Measurements from ENCODE around the gene PLSCR3.

The PLSCR3 gene

DNA sequence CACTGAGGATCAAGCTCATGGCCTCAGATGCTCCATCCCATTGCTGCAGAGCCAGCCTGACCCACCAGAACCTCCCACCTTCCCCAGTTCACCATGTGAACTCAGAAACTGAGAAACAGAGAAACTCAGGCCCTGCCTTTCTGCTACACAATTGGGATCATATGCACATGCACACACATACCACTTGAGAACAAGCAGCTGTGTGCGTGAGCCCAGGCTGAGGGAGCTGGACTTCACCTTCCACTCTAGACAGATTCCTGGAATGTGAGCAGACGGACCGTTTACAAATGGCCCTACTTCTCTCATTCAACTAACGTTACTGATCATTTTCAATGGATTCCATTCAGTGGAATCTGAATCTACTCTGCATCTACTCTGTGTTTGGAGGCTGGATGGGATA, 29.4 kb upstream of the PLSCR3 start:
- H4K20me1 ChIP-seq (ENCODE audit: insufficient read depth, low read length, poor library complexity, severe bottlenecking), result no peaks in the 10 kb centered on the region
- no peaks in the 10 kb centered on the region for H3F3A ChIP-seq (ENCODE audit: low read depth)
- no peaks in the 10 kb centered on the region for H3K36me3 ChIP-seq (ENCODE audit: insufficient read depth, low read length)
- H3K9me2 ChIP-seq (replicated peaks; ENCODE audit: low read depth, low read length), result no peaks in the 10 kb centered on the region
- H2AFZ ChIP-seq (ENCODE audit: low read length), result no peak overlapping the region
- H3K4me1 ChIP-seq (ENCODE audit: insufficient read depth, low read length, poor library complexity, severe bottlenecking), result no peaks in the 10 kb centered on the region
- H3K79me2 ChIP-seq (ENCODE audit: insufficient read depth, low read length), result no peaks in the 10 kb centered on the region
- no peak overlapping the region for H3K4me2 ChIP-seq (ENCODE audit: low read depth, low read length, poor library complexity, severe bottlenecking)
- H3K4me3 ChIP-seq (ENCODE audit: low read length, poor library complexity, severe bottlenecking), result no peak overlapping the region
- H3K9me3 ChIP-seq (ENCODE audit: insufficient read depth, low read depth, low read length), result no peaks in the 10 kb centered on the region
- no peaks in the 10 kb centered on the region for H3K27me3 ChIP-seq (ENCODE audit: insufficient read depth, low read length, poor library complexity, severe bottlenecking)
- no peak for TF ChIP-seq EZH2phosphoT487 (IDR thresholded peaks at IDR 0.05; ENCODE audit: borderline replicate concordance)
- TF ChIP-seq, protein P1, sequence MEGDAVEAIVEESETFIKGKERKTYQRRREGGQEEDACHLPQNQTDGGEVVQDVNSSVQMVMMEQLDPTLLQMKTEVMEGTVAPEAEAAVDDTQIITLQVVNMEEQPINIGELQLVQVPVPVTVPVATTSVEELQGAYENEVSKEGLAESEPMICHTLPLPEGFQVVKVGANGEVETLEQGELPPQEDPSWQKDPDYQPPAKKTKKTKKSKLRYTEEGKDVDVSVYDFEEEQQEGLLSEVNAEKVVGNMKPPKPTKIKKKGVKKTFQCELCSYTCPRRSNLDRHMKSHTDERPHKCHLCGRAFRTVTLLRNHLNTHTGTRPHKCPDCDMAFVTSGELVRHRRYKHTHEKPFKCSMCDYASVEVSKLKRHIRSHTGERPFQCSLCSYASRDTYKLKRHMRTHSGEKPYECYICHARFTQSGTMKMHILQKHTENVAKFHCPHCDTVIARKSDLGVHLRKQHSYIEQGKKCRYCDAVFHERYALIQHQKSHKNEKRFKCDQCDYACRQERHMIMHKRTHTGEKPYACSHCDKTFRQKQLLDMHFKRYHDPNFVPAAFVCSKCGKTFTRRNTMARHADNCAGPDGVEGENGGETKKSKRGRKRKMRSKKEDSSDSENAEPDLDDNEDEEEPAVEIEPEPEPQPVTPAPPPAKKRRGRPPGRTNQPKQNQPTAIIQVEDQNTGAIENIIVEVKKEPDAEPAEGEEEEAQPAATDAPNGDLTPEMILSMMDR (conservative IDR thresholded peaks at IDR 0.05; ENCODE audit: low read length), result no peak
- H3K9ac ChIP-seq (ENCODE audit: low read depth, low read length, poor library complexity, severe bottlenecking), result no peak overlapping the region

DNA sequence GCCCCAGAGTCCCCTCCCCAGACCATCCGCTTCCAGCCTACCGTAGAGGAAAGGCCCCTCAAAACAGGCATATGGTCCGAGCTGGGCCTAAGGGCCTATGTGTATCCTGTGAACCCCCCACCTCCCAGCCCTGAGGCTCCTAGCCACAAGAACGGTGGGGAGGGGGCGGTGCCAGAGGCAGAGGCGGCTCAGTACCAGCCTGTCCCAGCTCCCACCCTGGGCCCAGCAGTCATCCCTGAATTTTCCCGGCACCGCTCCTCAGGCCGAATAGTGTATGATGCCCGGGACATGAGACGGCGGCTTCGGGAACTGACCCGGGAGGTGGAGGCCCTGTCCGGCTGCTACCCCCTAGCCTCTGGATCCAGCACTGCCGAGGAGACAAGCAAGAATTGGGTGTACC, 26.9 kb upstream of the PLSCR3 start:
- no peak overlapping the region for H3K9ac ChIP-seq (ENCODE audit: low read depth, low read length, poor library complexity, severe bottlenecking)
- H3K4me2 ChIP-seq (ENCODE audit: low read depth, low read length, poor library complexity, severe bottlenecking), result no peak overlapping the region
- H3K36me3 ChIP-seq (ENCODE audit: insufficient read depth, low read length), result no peaks in the 10 kb centered on the region
- H3K79me2 ChIP-seq (ENCODE audit: insufficient read depth, low read length), result no peaks in the 10 kb centered on the region
- H3K9me3 ChIP-seq (ENCODE audit: insufficient read depth, low read depth, low read length), result no peaks in the 10 kb centered on the region
- H3K4me1 ChIP-seq (ENCODE audit: insufficient read depth, low read length, poor library complexity, severe bottlenecking), result no peaks in the 10 kb centered on the region
- no peaks in the 10 kb centered on the region for H3K9me2 ChIP-seq (replicated peaks; ENCODE audit: low read depth, low read length)
- no peaks in the 10 kb centered on the region for H4K20me1 ChIP-seq (ENCODE audit: insufficient read depth, low read length, poor library complexity, severe bottlenecking)
- H3K27me3 ChIP-seq (ENCODE audit: insufficient read depth, low read length, poor library complexity, severe bottlenecking), result no peaks in the 10 kb centered on the region
- no peak overlapping the region for H2AFZ ChIP-seq (ENCODE audit: low read length)
- no peak overlapping the region for H3K4me3 ChIP-seq (ENCODE audit: low read length, poor library complexity, severe bottlenecking)
- TF ChIP-seq, protein P1 (conservative IDR thresholded peaks at IDR 0.05; ENCODE audit: low read length), result no peak
- no peak for TF ChIP-seq EZH2phosphoT487 (IDR thresholded peaks at IDR 0.05; ENCODE audit: borderline replicate concordance)
- no peaks in the 10 kb centered on the region for H3F3A ChIP-seq (ENCODE audit: low read depth)

DNA sequence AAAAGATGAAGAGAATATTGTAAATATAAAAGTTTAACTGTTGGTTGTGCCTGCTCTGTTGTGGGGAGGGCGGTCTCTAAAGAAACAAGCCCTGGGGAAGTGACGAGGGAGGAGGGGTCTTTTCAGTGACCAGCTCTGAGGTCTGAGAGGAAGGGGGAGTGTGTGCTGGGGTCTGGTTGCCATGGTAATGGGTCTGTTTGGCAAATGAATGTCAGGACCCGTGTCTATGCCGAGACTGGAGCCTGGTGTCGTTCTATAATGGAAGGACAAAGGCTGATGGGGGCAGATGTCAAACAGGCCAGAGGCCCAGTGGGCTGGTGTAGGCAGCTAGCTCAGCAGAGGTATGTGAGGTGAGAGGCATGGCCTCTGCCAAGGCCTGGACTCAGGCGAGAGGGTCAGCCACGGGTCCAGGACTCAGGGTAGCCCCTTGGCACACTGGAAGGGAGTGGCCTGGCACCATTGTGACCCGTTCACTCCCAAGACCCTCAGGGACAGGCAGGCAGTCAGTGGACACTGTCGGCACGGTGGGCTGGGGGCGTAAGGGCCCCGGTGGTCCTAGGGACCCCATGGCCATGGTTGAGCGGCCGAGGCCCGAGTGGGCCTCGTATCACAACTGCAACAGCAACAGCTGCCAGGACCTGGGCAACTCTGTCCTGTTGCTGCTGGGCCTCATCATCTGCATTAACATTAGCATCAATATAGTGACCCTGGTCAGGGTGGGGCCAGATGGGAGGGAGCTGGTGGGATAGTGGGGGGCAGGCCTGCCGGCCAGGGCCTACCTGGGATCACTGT, 25.7 kb upstream of the PLSCR3 start, which contains the start of gene SPEM1:
Gene SPEM1 (plus strand): TSS at position 506 of the 792 bp plus-strand sequence. CDS start 61 bp downstream, at position 567.
- Histone ChIP-seq H3K36me3 (ENCODE audit: insufficient read depth, low read length) (no peaks in the 10 kb centered on the region), H3K79me2 (ENCODE audit: insufficient read depth, low read length) (no peaks in the 10 kb centered on the region), H4K20me1 (ENCODE audit: insufficient read depth, low read length, poor library complexity, severe bottlenecking) (no peaks in the 10 kb centered on the region), H3K4me1 (ENCODE audit: insufficient read depth, low read length, poor library complexity, severe bottlenecking) (no peaks in the 10 kb centered on the region), H3K4me2 (ENCODE audit: low read depth, low read length, poor library complexity, severe bottlenecking) (no peak within 1 kb of the TSS), H3F3A (ENCODE audit: low read depth) (no peaks in the 10 kb centered on the region), H3K9me3 (ENCODE audit: insufficient read depth, low read depth, low read length) (no peaks in the 10 kb centered on the region), H3K9me2 (replicated peaks; ENCODE audit: low read depth, low read length) (no peaks in the 10 kb centered on the region), H3K27me3 (ENCODE audit: insufficient read depth, low read length, poor library complexity, severe bottlenecking) (no peaks in the 10 kb centered on the region), H2AFZ (ENCODE audit: low read length) (no peak within 1 kb of the TSS), H3K9ac (ENCODE audit: low read depth, low read length, poor library complexity, severe bottlenecking) (no peak within 1 kb of the TSS), H3K4me3 (ENCODE audit: low read length, poor library complexity, severe bottlenecking) (no peak within 1 kb of the TSS)
- TF ChIP-seq, protein P1 (conservative IDR thresholded peaks at IDR 0.05; ENCODE audit: low read length), result no peak
- TF ChIP-seq EZH2phosphoT487 (IDR thresholded peaks at IDR 0.05; ENCODE audit: borderline replicate concordance), result no peak

Data from Loucy (cell line).